Measurements from ENCODE around the gene AMER2. TPM values are rescaled to one million over a fixed set of nuclear protein-coding genes. Genes with fewer than 3 reads are reported as not detected.

The AMER2 gene
- total and polyA plus RNA-seq, 5 experiments from 2014 or later, result 0.14 TPM; not detected in 4

Other genes with a start within 250 kb of the AMER2 start
- gene PABPC3, start 76.2 kb downstream of the AMER2 start, total RNA-seq, result 1 to 10 TPM; 1.0 to 1.1 TPM
- gene PABPC3, start 76.2 kb downstream of the AMER2 start, polyA plus RNA-seq, result under 1 TPM; 0.07 to 0.16 (median 0.12) TPM
- 10 to 100 TPM; 17.5 to 19.7 TPM for gene MTMR6, start 115.2 kb upstream of the AMER2 start, total RNA-seq
- gene MTMR6, start 115.2 kb upstream of the AMER2 start, polyA plus RNA-seq, result 10 to 100 TPM; 15.0 to 15.3 (median 15.0) TPM
- gene NUP58, start 129.3 kb upstream of the AMER2 start, total RNA-seq, result 10 to 100 TPM; 39.5 to 39.8 TPM
- gene NUP58, start 129.3 kb upstream of the AMER2 start, polyA plus RNA-seq, result 10 to 100 TPM; 12.6 to 14.1 (median 13.6) TPM
- 1 to 10 TPM; 3.5 to 3.8 TPM for gene ATP8A2, start 199.7 kb upstream of the AMER2 start, total RNA-seq
- 1 to 10 TPM in 2 of 3 donors, under 1 TPM in 1; 0.69 to 2.9 (median 1.5) TPM for gene ATP8A2, start 199.7 kb upstream of the AMER2 start, polyA plus RNA-seq